ENCODE data around the gene LEFTY2. TPM values are rescaled to one million over a fixed set of nuclear protein-coding genes. Genes with fewer than 3 reads are reported as not detected.

LEFTY2 gene
- total and polyA plus RNA-seq, 2 of the 4 experiments (the other 2 are of a cell fraction) = not detected

- H2BK5ac ChIP-seq (ENCODE audit: low read depth, low read length, poor library complexity, severe bottlenecking) = no peak overlapping the region
- dilution Hi-C loops (cut with HindIII; ENCODE audit: low sequenced_read_pairs, unreplicated experiment) = no loop called here
- no peak for ATAC-seq (ENCODE audit: low read depth)
- no peak overlapping the region for H2AK5ac ChIP-seq (ENCODE audit: low read depth, low read length)
- H3K4me3 ChIP-seq (ENCODE audit: insufficient read depth, low read depth, low read length) = no peak overlapping the region
- DNase-seq = peak; percentile 37
- in situ Hi-C loops (cut with MboI; ENCODE audit: low sequenced_read_pairs) = no loop called here
- H3K18ac ChIP-seq (ENCODE audit: low read depth, low read length) = no peak overlapping the region
- no peak overlapping the region for H3K9ac ChIP-seq (ENCODE audit: low read depth, low read length)
- no peak overlapping the region for H3K4me2 ChIP-seq (ENCODE audit: low read depth, low read length)
- H3K56ac ChIP-seq (ENCODE audit: extremely low read depth, insufficient read depth, low read length) = no peak overlapping the region
- no peak overlapping the region for H3K27ac ChIP-seq (ENCODE audit: insufficient read depth, low read length)
- H3K23ac ChIP-seq (ENCODE audit: low read depth, low read length) = no peak overlapping the region
- peaks cover 6% of the 10 kb centered on the region for H4K20me1 ChIP-seq (ENCODE audit: insufficient read depth, low read length)
- peaks cover 13% of the 10 kb centered on the region for H3K9me1 ChIP-seq (ENCODE audit: insufficient read depth, low read length)
- no peak overlapping the region for H2BK15ac ChIP-seq (ENCODE audit: low read depth, low read length)
- H3K4ac ChIP-seq (ENCODE audit: low read depth, low read length) = no peak overlapping the region
- H3K9me3 ChIP-seq (ENCODE audit: control insufficient read depth, insufficient read depth, low read length) = no peaks in the 10 kb centered on the region
- no peaks in the 10 kb centered on the region for H3K27me3 ChIP-seq (ENCODE audit: control insufficient read depth, insufficient read depth, low read length)
- no peak overlapping the region for H2AK9ac ChIP-seq (replicated peaks; ENCODE audit: low read depth, low read length, poor library complexity)
- TF ChIP-seq MAFK (IDR thresholded peaks at IDR 0.05; ENCODE audit: low read depth, low read length) (peak; percentile 63; the same call in 1 of the 2 replicates), MAZ (IDR thresholded peaks at IDR 0.05; ENCODE audit: borderline replicate concordance, low read depth, low read length) (no peak), CHD1 (IDR thresholded peaks at IDR 0.05; ENCODE audit: low read depth, low read length) (no peak), BHLHE40 (IDR thresholded peaks at IDR 0.05; ENCODE audit: low read depth, low read length) (no peak), MXI1 (IDR thresholded peaks at IDR 0.05; ENCODE audit: borderline replicate concordance, low read depth, low read length) (no peak), USF2 (IDR thresholded peaks at IDR 0.05; ENCODE audit: low read depth, low read length) (no peak), RAD21 (IDR thresholded peaks at IDR 0.05; ENCODE audit: low read length) (no peak), RFX5 (IDR thresholded peaks at IDR 0.05; ENCODE audit: low read depth, low read length) (no peak), FOS (IDR thresholded peaks at IDR 0.05; ENCODE audit: low read depth, low read length) (no peak), NFE2L2 (IDR thresholded peaks at IDR 0.05; ENCODE audit: low read depth, low read length) (peak; percentile 94)
- TF ChIP-seq, protein P1, sequence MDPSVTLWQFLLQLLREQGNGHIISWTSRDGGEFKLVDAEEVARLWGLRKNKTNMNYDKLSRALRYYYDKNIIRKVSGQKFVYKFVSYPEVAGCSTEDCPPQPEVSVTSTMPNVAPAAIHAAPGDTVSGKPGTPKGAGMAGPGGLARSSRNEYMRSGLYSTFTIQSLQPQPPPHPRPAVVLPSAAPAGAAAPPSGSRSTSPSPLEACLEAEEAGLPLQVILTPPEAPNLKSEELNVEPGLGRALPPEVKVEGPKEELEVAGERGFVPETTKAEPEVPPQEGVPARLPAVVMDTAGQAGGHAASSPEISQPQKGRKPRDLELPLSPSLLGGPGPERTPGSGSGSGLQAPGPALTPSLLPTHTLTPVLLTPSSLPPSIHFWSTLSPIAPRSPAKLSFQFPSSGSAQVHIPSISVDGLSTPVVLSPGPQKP (IDR thresholded peaks at IDR 0.05; ENCODE audit: borderline replicate concordance, low read depth, low read length) = no peak
- H3K14ac ChIP-seq (replicated peaks; ENCODE audit: low read depth, low read length) = no peak overlapping the region
- H2BK20ac ChIP-seq (ENCODE audit: low read depth, low read length) = no peak overlapping the region
- BruUV-seq (replicated peaks) = no TSS peak
- H3K4me1 ChIP-seq (ENCODE audit: control insufficient read depth, insufficient read depth, low read length) = peaks cover 5% of the 10 kb centered on the region; the same call in 1 of the 2 replicates
- intact Hi-C loops (cut with micrococcal nuclease) = no loop called here
- H2AFZ ChIP-seq (replicated peaks; ENCODE audit: low read length, poor library complexity) = no peak overlapping the region
- peaks cover 31% of the 10 kb centered on the region for H3K36me3 ChIP-seq (ENCODE audit: control insufficient read depth, insufficient read depth, low read length)
- no peak overlapping the region for H4K8ac ChIP-seq (ENCODE audit: low read depth in 2 of 2, low read length in 2 of 2)
- no peak overlapping the region for H4K5ac ChIP-seq (ENCODE audit: low read depth, low read length)
- POLR2A ChIA-PET (ENCODE audit: unreplicated experiment) = no interaction called here
- no peak overlapping the region for H2BK120ac ChIP-seq (ENCODE audit: low read depth, low read length)
- H4K91ac ChIP-seq (ENCODE audit: insufficient read depth, low read depth, low read length) = no peak overlapping the region
- peaks cover 7 to 32% of the 10 kb centered on the region in 2 experiments for H3K79me1 ChIP-seq (ENCODE audit: low read depth in 1 of 2, low read length in 2 of 2)
- CTCF ChIA-PET = interaction anchor here (1.0 kb wide), 1 partner anchor 16 kb away, joined by 3 read pairs; no protein-coding TSS in a partner anchor
- WGBS, 2 experiments (ENCODE audit: extremely low coverage in 2 of 2, insufficient read length in 1 of 2) = no CpG with 5 or more reads among the region's 5 CpGs
These were observed 23.5 kb downstream of the LEFTY2 start for GRCh38 chr1:225917536-225917935.
